Ovary (tissue), 9 donors: ENCODE data around the gene C1QB. TPM values are rescaled to one million over a fixed set of nuclear protein-coding genes. Genes with fewer than 3 reads are reported as not detected.
"Not testable (repeated sequence)": the region's sequence is repeated elsewhere in the genome, so short reads cannot be mapped to it uniquely, and the experiment has no call there.

ENCODE experiments used
- DNase-seq, 5 donors: peaks; one replicate each; pipeline ENCODE4 v3.0.0-alpha.2; 2019 to 2020
- H3K27ac ChIP-seq, 2 donors: fragments of 200-600 bp; one replicate each; pipeline versions ENCODE4 v1.5.1 to v1.8.0; 2019 to 2022
- H3K27me3 ChIP-seq: fragments of 200-600 bp; one replicate; pipeline ENCODE4 v1.8.0; 2022
- H3K36me3 ChIP-seq: fragments of 200-600 bp; sonication (generic); one replicate; pipeline ENCODE4 v1.5.1; 2019
- H3K4me1 ChIP-seq: one replicate; pipeline ENCODE4 v1.8.1; 2013; ENCODE audit warnings: mild to moderate bottlenecking, moderate library complexity; ENCODE audit not compliant: insufficient read depth
- H3K4me3 ChIP-seq: fragments of 200-600 bp; sonication (generic); one replicate; pipeline ENCODE4 v1.5.1; 2017
- H3K9me3 ChIP-seq, 2 donors: fragments of 200-600 bp in 1 of 2; sonication (generic) in 1 of 2; one replicate each; pipeline versions ENCODE4 v1.5.1 to v1.8.1; 2013 to 2019; ENCODE audit warnings: mild to moderate bottlenecking in 1 of 2, moderate library complexity in 1 of 2
- CTCF ChIP-seq, 3 donors: fragments of 450-650 bp in 2 of 3; fragments of 200-600 bp in 1 of 3; IDR thresholded peaks; one replicate each; pipeline versions ENCODE4 v1.5.1 to v1.8.0; 2016 to 2022; ENCODE audit warnings: antibody characterized with exemption in 3 of 3, mild to moderate bottlenecking in 1 of 3
- EP300 ChIP-seq: sonication (generic); formaldehyde crosslinking; IDR thresholded peaks from one replicate; pipeline ENCODE4 v1.6.1; 2017; ENCODE audit warnings: antibody characterized with exemption
- POLR2A ChIP-seq: fragments of 450-650 bp; IDR thresholded peaks from one replicate; pipeline ENCODE4 v1.6.1; 2017; ENCODE audit warnings: antibody characterized with exemption, mild to moderate bottlenecking, moderate library complexity
- WGBS, 3 donors: extraction: QIAGEN DNeasy Blood & Tissue Kit in 1 of 3; methylation state at CpG; one replicate each; pipeline versions ENCODE4 v1.1.5 to v1.1.7; 2013 to 2017; 5-methylcytosine and 5-hydroxymethylcytosine counted together
- intact Hi-C, 4 donors: fragments of 100-400 bp; cut with DNase I; formaldehyde crosslinking; loops; one replicate each; pipeline versions ENCODE4 v1.11.0 to v1.15.1; 2022 to 2023
- polyA plus RNA-seq, 2 donors: library from polyadenylated mRNA; stranded (reverse); fragments of 200-250 nt in 1 of 2; fragments of 350-450 nt in 1 of 2; fragmentation: Illumina TruSeq in 1 of 2; extraction: RNeasy Lipid Tissue Mini Kit (QIAGEN cat#74804) in 1 of 2; gene quantifications; one replicate each; pipeline ENCODE4 v1.2.3, GENCODE V29; 2013 to 2014
- total RNA-seq, 7 donors: library from RNA; depleted of rRNA in 2 of 7; stranded (reverse); fragments of >200 nt in 2 of 7; fragmentation: NEBNext Ultra II Directional in 3 of 7; extraction: Animal tissue kit (Norgen Biotek cat#: 25700) in 3 of 7; gene quantifications; one replicate each; pipeline versions ENCODE4 v1.1.0 to v1.2.4, GENCODE V29; 2016 to 2023
- donor health status: DM: no; HTN: no; CAD: no; lungs with moderate emphysema.
- donor health status: DM: no; HTN: no; CAD: no.
- donor health status: Bipolar disorder and iron deficiency.
- donor health status: DM: yes; HTN: yes; CAD: no.
- donor health status: DM: no; HTN: no; CAD: no.
- donor health status: DM: yes; HTN: yes; CAD: no.

Gene C1QB
- total and polyA plus RNA-seq, 9 donors, result 26.5 to 206 (median 96.7) TPM

- Histone ChIP-seq H3K9me3 (no peaks in the 10 kb centered on the region), H3K4me3 (no peak overlapping the region), H3K27ac (no peak overlapping the region), H3K27me3 (no peaks in the 10 kb centered on the region), H3K36me3 (no peaks in the 10 kb centered on the region), H3K4me1 (no peaks in the 10 kb centered on the region)
- 14 to 23% (median 19%) methylated on average over 17 of the region's 17 CpGs for WGBS, 3 donors
- TF ChIP-seq POLR2A (no peak), CTCF (IDR thresholded peaks at IDR 0.05) (no peak), EP300 (no peak)
- intact Hi-C loops, result no loop called here
- peak in 1 of 5 donors; percentile 42 for DNase-seq
Observed at GRCh38 chr1:22673486-22674409, 20.7 kb downstream of the C1QB start.

GRCh38 chr1:22674410-22674749 is 21.3 kb downstream of the C1QB start:
- no peaks in the 10 kb centered on the region for H3K9me3 ChIP-seq
- intact Hi-C loops, result no loop called here
- no peak for TF ChIP-seq CTCF (IDR thresholded peaks at IDR 0.05)
- no peak for TF ChIP-seq POLR2A
- TF ChIP-seq EP300, result no peak
- DNase-seq, result no peak
- H3K27ac ChIP-seq, result no peak overlapping the region
- no peak overlapping the region for H3K4me3 ChIP-seq
- H3K36me3 ChIP-seq, result no peaks in the 10 kb centered on the region
- H3K27me3 ChIP-seq, result no peaks in the 10 kb centered on the region
- H3K4me1 ChIP-seq, result no peaks in the 10 kb centered on the region
- WGBS, 3 donors, result 30 to 39% (median 38%) methylated on average over 1 of the region's 1 CpG

- H3K4me3 ChIP-seq, H3K4me1 ChIP-seq, H3K36me3 ChIP-seq, intact Hi-C loops, DNase-seq, H3K27ac ChIP-seq, H3K9me3 ChIP-seq, H3K27me3 ChIP-seq: not testable (repeated sequence)
- 86 to 88% (median 87%) methylated on average over 15 of the region's 15 CpGs for WGBS, 3 donors
Observed at GRCh38 chr1:22676151-22676550, 23.1 kb downstream of the C1QB start.

DNA sequence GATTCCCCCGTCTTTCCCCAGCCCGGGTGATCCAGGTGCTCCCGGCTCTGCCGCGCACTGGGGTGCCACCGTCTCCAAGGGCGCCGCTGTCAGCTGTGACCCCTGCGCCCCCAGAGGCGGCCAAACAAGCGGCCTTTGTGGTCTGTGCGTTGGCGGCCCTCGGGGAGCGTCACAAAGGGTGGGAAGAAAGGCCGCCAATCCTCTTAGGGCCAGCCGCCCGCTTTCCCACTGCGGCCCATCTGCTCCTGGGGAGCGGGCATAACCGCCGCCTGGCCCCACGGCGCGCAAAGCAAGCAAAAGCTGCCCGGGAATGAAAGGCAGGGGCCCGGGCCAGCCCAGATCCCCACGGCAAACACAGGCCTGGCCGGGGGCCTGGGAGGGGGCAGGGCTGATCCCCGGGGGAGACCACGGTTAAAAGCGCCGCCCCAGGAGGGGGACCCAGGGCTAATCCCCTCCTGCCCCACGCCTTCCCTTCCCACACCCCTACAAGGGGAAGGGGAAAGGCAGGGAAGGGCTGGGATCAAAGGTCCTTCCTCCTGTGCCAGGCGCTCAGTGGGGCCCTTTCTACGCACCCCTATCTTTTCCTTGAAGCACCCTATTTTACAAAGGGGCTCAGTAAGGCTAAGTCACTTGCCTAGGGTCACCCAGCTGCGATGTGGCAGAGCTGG is 24.0 kb downstream of the C1QB start:
- H3K4me3 ChIP-seq, result no peak overlapping the region
- no peak for DNase-seq
- TF ChIP-seq POLR2A (no peak), CTCF (IDR thresholded peaks at IDR 0.05) (no peak), EP300 (no peak)
- no peaks in the 10 kb centered on the region for H3K27me3 ChIP-seq
- 80 to 86% (median 84%) methylated on average over 33 to 37 of the region's 37 CpGs for WGBS, 3 donors
- intact Hi-C loops, result no loop called here
- H3K9me3 ChIP-seq, result no peaks in the 10 kb centered on the region
- H3K4me1 ChIP-seq, result no peaks in the 10 kb centered on the region
- H3K36me3 ChIP-seq, result no peaks in the 10 kb centered on the region
- H3K27ac ChIP-seq, result no peak overlapping the region
